Kidney epithelial cell (primary cell): ENCODE data around the gene WIPF1. TPM values are rescaled to one million over a fixed set of nuclear protein-coding genes. Genes with fewer than 3 reads are reported as not detected.

Source experiments
- DNase-seq: peaks from one replicate; pipeline ENCODE4 v3.0.0-alpha.2; 2010; ENCODE audit warnings: low read depth
- H3K27me3 ChIP-seq: 2 replicates; pipeline ENCODE4 v1.6.0; 2011; ENCODE audit warnings: low read length; ENCODE audit not compliant: control insufficient read depth, insufficient read depth
- H3K36me3 ChIP-seq: 2 replicates; pipeline ENCODE4 v1.5.1; 2011; ENCODE audit warnings: low read length; ENCODE audit not compliant: control insufficient read depth, insufficient read depth
- H3K4me3 ChIP-seq: 2 replicates; pipeline ENCODE4 v1.5.1; 2011; ENCODE audit warnings: low read depth, mild to moderate bottlenecking, control low read depth, low read length
- CTCF ChIP-seq: IDR thresholded peaks from 2 replicates; pipeline ENCODE4 v1.5.1; 2011; ENCODE audit warnings: mild to moderate bottlenecking, moderate library complexity, low read length, control low read depth, inconsistent platforms; ENCODE audit not compliant: insufficient read depth, poor library complexity, severe bottlenecking
- total RNA-seq: library from RNA; depleted of rRNA; stranded (reverse); fragments of >200 nt; gene quantifications from 2 replicates; pipeline ENCODE4 v1.2.3, GENCODE V29; 2015

Gene WIPF1
- total RNA-seq, 1 donor from 2014 or later = 9.5 TPM

- H3K4me3 ChIP-seq = no peak overlapping the region
- H3K36me3 ChIP-seq = no peaks in the 10 kb centered on the region
- H3K27me3 ChIP-seq = no peaks in the 10 kb centered on the region
- no peak for TF ChIP-seq CTCF
- DNase-seq = no peak
Observed at GRCh38 chr2:174617718-174618117, 20.1 kb upstream of the WIPF1 start.

- no peak for TF ChIP-seq CTCF
- Histone ChIP-seq H3K27me3 (no peaks in the 10 kb centered on the region), H3K36me3 (no peaks in the 10 kb centered on the region), H3K4me3 (no peak overlapping the region)
- no peak for DNase-seq
Observed at GRCh38 chr2:174617120-174617519, 19.5 kb upstream of the WIPF1 start.

DNA sequence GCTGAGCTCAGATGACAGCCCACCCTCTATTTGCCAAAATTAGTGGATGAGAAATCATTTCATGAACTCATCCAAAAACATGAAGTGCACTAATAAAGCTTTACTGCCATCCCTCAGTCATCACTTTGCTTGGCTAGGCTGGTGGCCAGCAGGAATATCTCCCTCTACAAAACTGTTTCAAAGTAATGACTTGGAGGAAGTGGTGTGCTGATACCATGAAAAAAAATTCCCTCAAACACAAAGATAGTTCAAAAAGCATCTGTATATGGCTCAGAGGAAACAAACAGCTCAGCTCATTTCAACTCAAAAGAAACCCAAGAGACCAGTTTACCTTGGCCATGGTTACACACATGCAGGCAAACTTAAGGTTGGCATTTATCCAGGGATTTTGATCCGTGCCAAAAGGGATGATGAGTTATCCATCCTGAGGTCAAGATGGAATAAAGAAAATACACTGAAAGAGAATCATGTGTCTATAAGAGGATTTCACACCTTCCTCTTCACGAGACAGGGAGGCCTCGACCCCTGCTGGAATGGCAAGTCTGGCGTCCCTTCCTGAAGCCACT, 18.4 kb upstream of the WIPF1 start:
- TF ChIP-seq CTCF = no peak
- H3K4me3 ChIP-seq = no peak overlapping the region
- no peaks in the 10 kb centered on the region for H3K36me3 ChIP-seq
- no peaks in the 10 kb centered on the region for H3K27me3 ChIP-seq
- no peak for DNase-seq

DNA sequence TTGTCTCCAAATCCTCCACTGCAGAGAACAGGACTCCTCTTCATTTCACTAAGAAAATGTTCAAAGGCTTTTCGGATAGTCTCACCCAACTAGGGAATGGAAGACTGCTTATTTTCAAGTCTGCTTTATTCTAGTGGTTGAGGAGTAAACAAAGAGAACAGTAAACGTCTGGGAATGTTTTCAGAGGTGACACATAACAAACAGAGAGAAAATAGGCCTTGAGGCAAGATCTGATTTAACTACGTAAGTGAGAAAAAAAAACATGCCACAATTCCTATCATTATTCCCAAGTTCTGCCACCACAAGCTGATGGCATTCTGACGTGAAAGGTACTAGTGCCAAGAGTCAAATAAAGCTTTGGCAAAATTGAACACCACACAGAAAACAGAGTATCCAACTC, 16.7 kb upstream of the WIPF1 start:
- Histone ChIP-seq H3K4me3 (no peak overlapping the region), H3K36me3 (no peaks in the 10 kb centered on the region), H3K27me3 (no peaks in the 10 kb centered on the region)
- no peak for DNase-seq
- no peak for TF ChIP-seq CTCF

- no peak for DNase-seq
- Histone ChIP-seq H3K27me3 (no peaks in the 10 kb centered on the region), H3K4me3 (no peak overlapping the region), H3K36me3 (no peaks in the 10 kb centered on the region)
- no peak for TF ChIP-seq CTCF
Observed at GRCh38 chr2:174613531-174613930, 15.9 kb upstream of the WIPF1 start.

- Histone ChIP-seq H3K27me3 (no peaks in the 10 kb centered on the region), H3K4me3 (no peak overlapping the region), H3K36me3 (no peaks in the 10 kb centered on the region)
- no peak for DNase-seq
- TF ChIP-seq CTCF = no peak
Observed at GRCh38 chr2:174612970-174613369, 15.4 kb upstream of the WIPF1 start.
